DND-41 (cell line): ENCODE measurements around the gene GLTP.

Source experiments
- EZH2 ChIP-seq: IDR thresholded peaks from 3 replicates; pipeline ENCODE4 v1.6.1; 2012; ENCODE audit warnings: borderline replicate concordance, low read depth, mild to moderate bottlenecking, moderate library complexity, low read length, inconsistent platforms; ENCODE audit not compliant: severe bottlenecking
- TF ChIP-seq, protein P1 (sequence below): IDR thresholded peaks from 2 replicates; pipeline ENCODE4 v1.5.1; 2012; ENCODE audit warnings: borderline replicate concordance, low read length, moderate library complexity, mild to moderate bottlenecking; ENCODE audit not compliant: poor library complexity, severe bottlenecking; ENCODE audit errors: extremely low read depth

DNA sequence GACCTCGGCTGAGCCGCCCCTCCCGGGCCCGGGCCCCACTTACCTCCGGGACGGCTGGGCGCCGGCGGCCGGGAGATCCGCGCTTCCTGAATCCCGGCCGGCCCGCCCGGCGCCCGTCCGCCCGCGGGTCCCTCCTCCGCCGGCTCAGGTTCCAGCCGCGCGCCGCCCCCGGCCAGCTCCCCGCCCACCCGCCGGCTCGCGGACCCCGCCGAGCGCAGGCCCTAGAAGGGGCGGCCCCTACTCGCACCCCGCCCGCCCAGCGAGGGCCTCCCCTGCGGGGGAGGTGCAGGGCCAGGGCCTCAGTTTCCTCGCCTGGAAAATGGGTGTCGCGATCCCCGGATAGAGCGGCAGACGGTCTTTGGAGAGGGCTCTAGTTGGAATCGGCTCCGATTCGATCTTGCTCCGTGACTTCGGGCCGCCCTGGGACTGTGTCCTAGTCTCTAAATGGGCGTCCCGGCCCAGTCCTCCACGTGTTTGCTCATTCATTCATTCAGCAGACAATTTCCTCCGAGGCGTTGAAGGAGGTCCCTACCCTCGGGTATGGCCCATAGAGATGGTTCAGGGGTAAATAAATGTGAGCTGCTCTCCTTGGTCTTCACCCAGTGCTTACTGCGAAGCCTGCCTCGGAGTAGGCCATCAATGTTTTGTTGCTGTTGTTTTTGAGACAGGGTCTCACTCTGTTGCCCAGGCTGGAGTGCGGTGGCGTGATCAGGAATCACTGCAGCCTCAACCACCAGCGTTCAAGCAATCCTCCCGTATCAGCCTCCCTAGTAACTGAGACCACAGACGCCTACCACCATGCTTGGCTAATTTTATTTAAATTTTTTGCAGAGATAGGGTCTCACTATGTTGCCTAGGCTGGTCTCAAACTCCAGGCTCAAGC is 46.8 kb downstream of the GLTP start, which contains the start of gene TRPV4:
- TF ChIP-seq, protein P1, sequence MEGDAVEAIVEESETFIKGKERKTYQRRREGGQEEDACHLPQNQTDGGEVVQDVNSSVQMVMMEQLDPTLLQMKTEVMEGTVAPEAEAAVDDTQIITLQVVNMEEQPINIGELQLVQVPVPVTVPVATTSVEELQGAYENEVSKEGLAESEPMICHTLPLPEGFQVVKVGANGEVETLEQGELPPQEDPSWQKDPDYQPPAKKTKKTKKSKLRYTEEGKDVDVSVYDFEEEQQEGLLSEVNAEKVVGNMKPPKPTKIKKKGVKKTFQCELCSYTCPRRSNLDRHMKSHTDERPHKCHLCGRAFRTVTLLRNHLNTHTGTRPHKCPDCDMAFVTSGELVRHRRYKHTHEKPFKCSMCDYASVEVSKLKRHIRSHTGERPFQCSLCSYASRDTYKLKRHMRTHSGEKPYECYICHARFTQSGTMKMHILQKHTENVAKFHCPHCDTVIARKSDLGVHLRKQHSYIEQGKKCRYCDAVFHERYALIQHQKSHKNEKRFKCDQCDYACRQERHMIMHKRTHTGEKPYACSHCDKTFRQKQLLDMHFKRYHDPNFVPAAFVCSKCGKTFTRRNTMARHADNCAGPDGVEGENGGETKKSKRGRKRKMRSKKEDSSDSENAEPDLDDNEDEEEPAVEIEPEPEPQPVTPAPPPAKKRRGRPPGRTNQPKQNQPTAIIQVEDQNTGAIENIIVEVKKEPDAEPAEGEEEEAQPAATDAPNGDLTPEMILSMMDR = no peak
- TF ChIP-seq EZH2 = no peak
